Calu3 (cell line): ENCODE results near the gene GPR180. TPM values are rescaled to one million over a fixed set of nuclear protein-coding genes. Genes with fewer than 3 reads are reported as not detected.

Experiments used
- BruUV-seq: library from RNA; stranded (reverse); fragments of 400-500 nt; replicated peaks from 2 replicates; lab custom pipeline; 2021; lab: Mats Ljungman, UMichigan
- CTCF ChIA-PET: fragments of 300-600 bp; sonication (Branson Sonifier 250); formaldehyde crosslinking; loops from one replicate; lab custom pipeline; 2022; ENCODE audit warnings: antibody characterized with exemption; lab: Charles Lee
- DNase-seq: peaks from one replicate; pipeline ENCODE4 v3.0.0; 2022
- H3K27ac Mint-ChIP-seq: one replicate; pipeline ENCODE4 v1.8.0; 2022; ENCODE audit warnings: mixed read lengths; ENCODE audit not compliant: unreplicated experiment
- H3K27me3 Mint-ChIP-seq: one replicate; pipeline ENCODE4 v1.8.0; 2022; ENCODE audit warnings: mixed read lengths; ENCODE audit not compliant: unreplicated experiment
- H3K36me3 Mint-ChIP-seq: one replicate; pipeline ENCODE4 v1.8.0; 2022; ENCODE audit warnings: mild to moderate bottlenecking, moderate library complexity, mixed read lengths; ENCODE audit not compliant: insufficient read depth, unreplicated experiment
- H3K4me1 Mint-ChIP-seq: one replicate; pipeline ENCODE4 v1.8.0; 2022; ENCODE audit warnings: mild to moderate bottlenecking, low read depth, mixed read lengths; ENCODE audit not compliant: unreplicated experiment
- H3K4me3 Mint-ChIP-seq: one replicate; pipeline ENCODE4 v1.8.0; 2022; ENCODE audit warnings: mild to moderate bottlenecking, low read depth, moderate library complexity, mixed read lengths; ENCODE audit not compliant: unreplicated experiment
- H3K9me3 Mint-ChIP-seq: one replicate; pipeline ENCODE4 v1.8.0; 2022; ENCODE audit warnings: low read depth, mixed read lengths; ENCODE audit not compliant: unreplicated experiment
- intact Hi-C: fragments of 100-400 bp; cut with micrococcal nuclease; formaldehyde crosslinking; loops from one replicate; pipeline ENCODE4 v1.10.0; 2022; ENCODE audit not compliant: unreplicated experiment
- total RNA-seq: library from RNA; stranded (reverse); gene quantifications from 2 replicates; pipeline ENCODE4 v1.2.3, GENCODE V29; 2022
- TF ChIP-seq, protein P1 (sequence below): fragments of 200-600 bp; IDR thresholded peaks from one replicate; pipeline ENCODE4 v1.8.0; 2022; ENCODE audit warnings: antibody characterized with exemption; ENCODE audit not compliant: unreplicated experiment

The GPR180 gene
- total RNA-seq, 1 experiment from 2014 or later: 3.4 TPM

- Mint-ChIP-seq H3K36me3 (no peaks in the 10 kb centered on the region), H3K4me3 (no peak overlapping the region), H3K9me3 (no peaks in the 10 kb centered on the region), H3K27ac (no peak overlapping the region), H3K4me1 (no peaks in the 10 kb centered on the region), H3K27me3 (no peaks in the 10 kb centered on the region)
- intact Hi-C loops: no loop called here
- no TSS peak for BruUV-seq
- DNase-seq: no peak
- CTCF ChIA-PET: no interaction called here
- TF ChIP-seq, protein P1, sequence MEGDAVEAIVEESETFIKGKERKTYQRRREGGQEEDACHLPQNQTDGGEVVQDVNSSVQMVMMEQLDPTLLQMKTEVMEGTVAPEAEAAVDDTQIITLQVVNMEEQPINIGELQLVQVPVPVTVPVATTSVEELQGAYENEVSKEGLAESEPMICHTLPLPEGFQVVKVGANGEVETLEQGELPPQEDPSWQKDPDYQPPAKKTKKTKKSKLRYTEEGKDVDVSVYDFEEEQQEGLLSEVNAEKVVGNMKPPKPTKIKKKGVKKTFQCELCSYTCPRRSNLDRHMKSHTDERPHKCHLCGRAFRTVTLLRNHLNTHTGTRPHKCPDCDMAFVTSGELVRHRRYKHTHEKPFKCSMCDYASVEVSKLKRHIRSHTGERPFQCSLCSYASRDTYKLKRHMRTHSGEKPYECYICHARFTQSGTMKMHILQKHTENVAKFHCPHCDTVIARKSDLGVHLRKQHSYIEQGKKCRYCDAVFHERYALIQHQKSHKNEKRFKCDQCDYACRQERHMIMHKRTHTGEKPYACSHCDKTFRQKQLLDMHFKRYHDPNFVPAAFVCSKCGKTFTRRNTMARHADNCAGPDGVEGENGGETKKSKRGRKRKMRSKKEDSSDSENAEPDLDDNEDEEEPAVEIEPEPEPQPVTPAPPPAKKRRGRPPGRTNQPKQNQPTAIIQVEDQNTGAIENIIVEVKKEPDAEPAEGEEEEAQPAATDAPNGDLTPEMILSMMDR: no peak
Measured at GRCh38 chr13:94556621-94557020, 45.0 kb upstream of the GPR180 start.

DNA sequence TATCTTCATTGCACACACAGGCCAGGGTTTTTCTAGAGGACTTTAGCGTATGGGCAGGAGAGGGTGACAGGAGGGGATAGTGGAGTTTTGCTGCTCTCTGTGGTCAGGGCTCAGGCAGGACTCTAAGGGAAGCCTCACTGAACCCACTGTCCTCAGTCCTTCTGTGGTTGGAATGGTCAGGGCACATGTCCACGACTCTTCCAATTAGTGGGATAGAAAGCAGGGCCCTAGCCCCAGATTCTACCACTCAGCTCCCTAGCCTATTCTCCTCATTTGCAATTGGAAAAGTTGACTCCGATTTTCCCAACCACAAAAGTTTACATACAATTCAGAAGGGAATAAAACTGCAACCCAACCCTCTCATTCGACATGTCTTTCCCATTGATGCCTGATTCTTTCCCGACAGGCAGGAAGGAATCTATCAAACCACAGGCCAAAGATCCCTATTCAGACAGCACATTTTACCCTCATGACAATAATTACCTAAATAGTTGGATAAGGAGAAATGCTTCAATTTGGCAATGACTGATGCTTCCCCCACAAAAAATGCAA lies 43.9 kb upstream of the GPR180 start:
- H3K36me3 Mint-ChIP-seq: no peaks in the 10 kb centered on the region
- no peak overlapping the region for H3K27ac Mint-ChIP-seq
- TF ChIP-seq, protein P1: no peak
- H3K9me3 Mint-ChIP-seq: no peaks in the 10 kb centered on the region
- H3K4me3 Mint-ChIP-seq: no peak overlapping the region
- intact Hi-C loops: no loop called here
- no peaks in the 10 kb centered on the region for H3K27me3 Mint-ChIP-seq
- no peaks in the 10 kb centered on the region for H3K4me1 Mint-ChIP-seq
- BruUV-seq: no TSS peak
- CTCF ChIA-PET: no interaction called here
- no peak for DNase-seq

GRCh38 chr13:94558716-94559115 lies 42.9 kb upstream of the GPR180 start:
- CTCF ChIA-PET: no interaction called here
- no peak overlapping the region for H3K27ac Mint-ChIP-seq
- H3K4me1 Mint-ChIP-seq: no peaks in the 10 kb centered on the region
- H3K27me3 Mint-ChIP-seq: no peaks in the 10 kb centered on the region
- intact Hi-C loops: no loop called here
- BruUV-seq: no TSS peak
- no peak for DNase-seq
- no peaks in the 10 kb centered on the region for H3K9me3 Mint-ChIP-seq
- no peak overlapping the region for H3K4me3 Mint-ChIP-seq
- TF ChIP-seq, protein P1: no peak
- no peaks in the 10 kb centered on the region for H3K36me3 Mint-ChIP-seq

DNA sequence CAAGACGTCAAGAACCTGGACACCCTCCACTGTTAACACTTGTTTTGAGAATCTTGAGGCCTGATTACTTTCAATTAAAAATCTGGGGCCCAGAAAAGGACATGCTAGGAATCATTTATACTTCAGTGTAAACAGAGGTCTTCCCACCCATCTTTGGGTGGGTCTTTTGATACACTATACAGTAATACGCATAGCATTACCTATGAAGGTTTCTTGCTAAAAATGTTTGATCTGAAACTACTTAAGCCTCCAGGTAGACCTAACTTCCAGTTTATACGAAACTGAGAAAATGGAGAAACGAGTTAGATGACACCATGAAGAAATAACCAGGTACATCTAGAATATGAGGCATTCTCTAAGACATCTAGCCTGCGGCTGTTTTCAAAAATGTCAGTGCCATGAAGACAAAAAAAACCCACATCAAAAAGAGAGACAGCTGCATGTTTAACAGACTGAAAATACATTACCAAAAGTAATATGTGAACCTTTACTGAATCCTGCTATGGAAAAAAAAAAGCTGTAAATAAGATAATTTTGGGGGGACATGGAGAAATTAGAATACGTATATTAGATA lies 42.3 kb upstream of the GPR180 start:
- intact Hi-C loops: no loop called here
- BruUV-seq: no TSS peak
- TF ChIP-seq, protein P1: no peak
- H3K9me3 Mint-ChIP-seq: no peaks in the 10 kb centered on the region
- H3K36me3 Mint-ChIP-seq: no peaks in the 10 kb centered on the region
- no peak overlapping the region for H3K4me3 Mint-ChIP-seq
- CTCF ChIA-PET: no interaction called here
- no peaks in the 10 kb centered on the region for H3K27me3 Mint-ChIP-seq
- DNase-seq: no peak
- no peak overlapping the region for H3K27ac Mint-ChIP-seq
- no peaks in the 10 kb centered on the region for H3K4me1 Mint-ChIP-seq
